Stimulated activated CD4-positive, alpha-beta T cell treated with anti-CD3 and anti-CD28 coated beads, Interleukin-4, amount 100 ng/mL, for 1 hour (primary cell): ENCODE data around the gene SYT12.
"Not testable (repeated sequence)": the region's sequence is repeated elsewhere in the genome, so short reads cannot be mapped to it uniquely, and the experiment has no call there.

Experiments
- DNase-seq: peaks from one replicate; pipeline ENCODE4 v3.0.0-alpha.2; 2020

Gene SYT12, protein sequence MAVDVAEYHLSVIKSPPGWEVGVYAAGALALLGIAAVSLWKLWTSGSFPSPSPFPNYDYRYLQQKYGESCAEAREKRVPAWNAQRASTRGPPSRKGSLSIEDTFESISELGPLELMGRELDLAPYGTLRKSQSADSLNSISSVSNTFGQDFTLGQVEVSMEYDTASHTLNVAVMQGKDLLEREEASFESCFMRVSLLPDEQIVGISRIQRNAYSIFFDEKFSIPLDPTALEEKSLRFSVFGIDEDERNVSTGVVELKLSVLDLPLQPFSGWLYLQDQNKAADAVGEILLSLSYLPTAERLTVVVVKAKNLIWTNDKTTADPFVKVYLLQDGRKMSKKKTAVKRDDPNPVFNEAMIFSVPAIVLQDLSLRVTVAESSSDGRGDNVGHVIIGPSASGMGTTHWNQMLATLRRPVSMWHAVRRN

DNA sequence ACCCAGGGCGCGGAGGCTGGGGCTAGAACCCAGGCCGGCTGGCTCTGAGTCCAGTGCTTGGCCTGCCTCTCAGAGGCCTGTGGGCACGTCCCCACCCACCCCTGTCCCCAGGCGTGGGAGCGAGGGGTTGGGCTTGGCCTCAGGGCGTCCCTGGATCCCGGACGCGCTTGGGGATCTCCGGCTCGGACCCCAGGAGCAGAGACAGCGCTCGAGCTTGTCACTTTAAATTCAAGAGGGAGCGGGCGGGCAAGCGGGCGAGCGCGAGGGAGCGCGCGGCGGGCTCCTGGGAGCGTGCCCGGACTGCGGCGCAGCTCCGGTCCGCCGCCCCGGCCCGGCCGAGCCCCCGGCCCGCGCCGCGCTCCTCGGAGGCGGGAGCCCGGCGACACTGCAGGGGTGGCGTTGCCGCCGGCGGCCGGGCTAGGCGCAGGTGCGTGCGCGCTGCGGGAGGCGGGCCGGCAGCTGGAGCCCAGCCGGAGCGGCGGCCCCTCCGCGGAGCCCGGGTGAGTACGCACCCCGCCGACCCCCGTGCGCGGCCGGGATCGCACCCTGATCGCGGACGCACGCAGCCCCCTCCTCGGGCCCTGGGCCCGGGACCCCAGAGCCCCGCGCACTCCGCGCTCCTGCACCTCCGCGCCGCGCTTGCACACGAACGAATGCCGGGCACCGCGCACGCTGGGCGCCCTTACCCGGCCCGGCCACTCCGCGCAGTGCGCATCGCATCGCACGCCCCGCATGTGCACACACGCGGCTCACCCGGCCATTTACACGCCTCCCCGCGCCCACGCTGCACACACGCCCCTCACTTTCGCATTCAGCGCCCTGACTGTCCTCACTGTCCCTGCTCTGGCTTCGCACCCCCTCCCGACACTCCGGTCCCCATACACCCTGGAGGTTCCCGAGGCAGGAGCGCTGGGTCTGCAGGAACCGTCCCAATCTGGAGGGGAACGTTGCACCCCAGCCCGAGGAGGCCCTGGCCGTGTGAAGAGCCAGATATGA is at the start of gene SYT12:
TSS of gene SYT12 (plus strand) at position 174 of the 996 bp plus-strand sequence. CDS start 7,011 bp downstream, outside the sequence.
- peak; percentile 27 for DNase-seq

DNA sequence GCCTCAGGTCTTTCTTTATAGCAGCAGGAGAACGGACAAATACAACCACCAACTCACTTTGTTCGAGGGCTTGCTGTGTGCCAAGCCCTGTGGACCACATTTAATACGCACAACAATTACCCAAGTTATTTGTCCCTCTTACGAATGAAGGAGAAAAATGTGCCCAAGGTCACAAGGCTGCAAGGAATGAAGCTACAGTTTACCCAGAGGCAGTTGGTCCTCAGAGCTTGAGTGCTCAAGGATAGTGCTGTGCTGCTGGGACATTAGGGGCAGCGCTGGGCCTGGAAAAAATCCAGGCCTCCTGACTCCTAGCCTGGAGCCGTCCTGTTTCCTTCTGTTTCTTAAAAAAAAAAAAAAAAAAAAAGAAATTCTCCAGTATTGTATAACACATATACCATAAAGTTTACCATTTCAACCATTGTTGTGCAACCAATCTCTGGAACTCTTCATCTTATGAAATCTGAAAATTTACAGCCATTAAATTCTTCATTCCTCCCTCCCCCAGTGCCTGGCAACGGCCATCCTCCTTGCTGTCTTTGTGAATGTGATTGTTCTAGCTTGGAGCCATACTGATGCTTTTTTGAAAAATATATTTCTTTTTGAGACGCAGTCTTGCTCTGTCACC is 48.9 kb upstream of the SYT12 start:
- no peak for DNase-seq

DNA sequence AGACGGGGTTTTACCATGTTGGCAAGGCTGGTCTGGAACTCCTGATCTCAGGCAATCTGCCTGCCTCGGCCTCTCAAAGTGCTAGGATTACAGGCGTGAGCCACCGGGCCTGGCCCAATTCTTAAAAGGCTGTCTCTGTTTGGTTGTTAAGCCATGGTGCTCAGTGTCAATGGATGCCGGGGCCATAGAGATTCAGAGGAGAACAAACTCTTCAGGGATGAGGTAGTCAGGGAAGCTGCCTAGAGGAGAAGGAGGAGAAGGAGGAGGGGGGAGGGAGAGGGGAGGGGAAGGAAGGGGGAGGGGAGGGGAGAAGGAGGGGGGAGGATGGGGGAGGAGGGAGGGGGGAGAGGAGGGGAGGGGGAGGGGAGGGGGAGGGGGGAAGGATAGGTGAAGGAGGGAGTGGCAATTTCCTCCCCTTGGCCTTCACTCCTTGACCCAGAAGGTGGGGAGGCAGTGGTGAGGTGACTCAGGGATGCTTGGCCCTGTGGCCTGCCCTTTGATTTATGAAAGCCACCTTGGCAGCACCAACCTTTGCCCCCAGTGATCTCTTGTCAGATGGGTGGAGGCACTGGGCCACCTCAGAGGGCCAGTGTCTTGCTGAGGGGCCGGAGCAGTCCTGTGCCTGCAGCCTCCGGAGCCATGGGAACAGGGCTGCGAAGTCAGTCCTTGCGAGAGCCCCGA is 48.1 kb upstream of the SYT12 start, which contains the start of gene C11orf86:
TSS of gene C11orf86 (plus strand) at position 581 of the 681 bp plus-strand sequence. CDS start at position 640, 59 bp downstream.
- DNase-seq: no peak

DNA sequence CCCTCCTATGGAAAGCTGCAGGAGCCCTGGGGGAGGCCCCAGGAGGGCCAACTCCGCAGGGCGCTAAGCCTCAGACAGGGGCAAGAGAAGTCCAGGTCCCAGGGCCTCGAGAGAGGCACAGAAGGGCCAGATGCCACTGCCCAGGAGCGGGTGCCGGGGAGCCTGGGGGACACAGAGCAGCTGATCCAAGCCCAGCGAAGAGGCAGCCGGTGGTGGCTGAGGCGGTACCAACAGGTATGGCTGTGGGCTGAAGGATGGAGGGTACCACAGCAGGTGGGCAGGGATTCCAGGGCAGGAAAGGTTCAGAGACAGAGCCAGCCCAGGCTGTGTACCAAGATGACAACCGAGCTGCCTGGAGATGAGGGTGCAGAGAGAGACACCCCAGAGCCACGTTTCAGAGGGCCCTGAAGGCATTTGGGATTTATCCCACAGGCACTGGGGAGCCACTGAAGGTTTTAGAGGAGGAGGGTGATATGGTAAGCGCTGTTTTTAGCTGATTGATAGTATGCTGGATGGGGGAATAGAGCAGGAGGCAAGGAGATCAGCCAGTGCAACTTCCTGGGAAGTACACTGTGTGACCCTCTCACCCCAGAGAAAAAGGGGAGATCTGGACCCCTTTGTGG is 47.4 kb upstream of the SYT12 start:
- DNase-seq: no peak

DNA sequence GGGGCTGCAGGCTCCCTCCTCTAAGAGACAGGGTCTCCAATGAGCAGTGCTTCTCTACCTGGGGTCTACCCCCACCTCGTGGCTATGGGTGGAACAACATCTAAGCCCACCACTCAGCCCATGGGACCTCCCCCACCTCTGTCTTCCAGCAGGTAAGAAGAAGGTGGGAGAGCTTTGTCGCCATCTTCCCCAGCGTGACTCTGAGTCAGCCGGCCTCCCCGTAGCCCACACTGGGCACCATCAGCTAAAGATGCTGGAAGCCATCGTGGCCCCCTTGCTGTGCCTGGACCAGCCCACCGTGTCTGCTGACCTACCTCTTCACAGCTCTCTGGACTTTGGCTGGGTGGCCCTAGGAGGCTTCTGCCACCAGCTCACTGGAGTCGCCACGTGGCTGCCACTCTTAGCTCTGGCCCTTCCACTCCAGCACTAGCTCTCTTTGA is 46.9 kb upstream of the SYT12 start:
- DNase-seq: peak; percentile 25

DNA sequence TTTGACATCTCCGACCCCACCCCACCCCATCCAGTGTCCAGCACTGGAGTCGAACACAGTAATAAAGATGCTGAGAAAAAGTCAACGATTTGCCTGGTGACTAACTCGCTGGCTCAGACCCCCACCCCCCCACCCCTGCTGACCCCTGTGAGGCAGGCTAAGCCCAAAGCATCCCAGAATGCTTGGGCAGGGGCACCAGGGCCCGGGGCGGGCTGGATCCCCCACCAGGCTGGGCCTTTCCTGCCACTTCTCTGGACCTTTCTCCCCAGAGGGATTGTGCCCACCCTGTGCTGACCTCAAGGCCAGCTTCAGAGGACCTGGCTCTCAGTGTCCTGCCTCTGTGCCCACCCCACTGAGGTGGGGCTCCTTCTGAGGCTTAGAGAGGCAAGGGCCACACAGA is 46.0 kb upstream of the SYT12 start:
- DNase-seq: no peak

DNA sequence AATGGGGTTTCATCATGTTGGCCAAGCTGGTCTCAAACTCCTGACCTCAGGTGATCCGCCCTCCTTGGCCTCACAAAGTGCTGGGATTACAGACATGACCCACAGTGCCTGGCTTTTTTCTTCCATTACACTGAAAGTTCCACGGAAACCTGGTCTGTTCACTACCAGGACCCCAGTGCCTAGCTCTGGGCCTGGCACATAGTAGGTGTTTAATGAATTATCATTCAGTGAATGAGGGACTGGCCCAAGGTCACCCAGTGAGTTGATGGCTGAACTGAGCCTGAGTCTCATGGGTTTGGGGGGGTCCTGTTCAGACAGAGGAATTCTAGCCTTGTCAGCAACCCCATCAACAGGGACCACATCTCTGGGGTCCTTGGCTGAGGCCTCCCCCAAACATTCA is 44.7 kb upstream of the SYT12 start:
- DNase-seq: no peak

DNA sequence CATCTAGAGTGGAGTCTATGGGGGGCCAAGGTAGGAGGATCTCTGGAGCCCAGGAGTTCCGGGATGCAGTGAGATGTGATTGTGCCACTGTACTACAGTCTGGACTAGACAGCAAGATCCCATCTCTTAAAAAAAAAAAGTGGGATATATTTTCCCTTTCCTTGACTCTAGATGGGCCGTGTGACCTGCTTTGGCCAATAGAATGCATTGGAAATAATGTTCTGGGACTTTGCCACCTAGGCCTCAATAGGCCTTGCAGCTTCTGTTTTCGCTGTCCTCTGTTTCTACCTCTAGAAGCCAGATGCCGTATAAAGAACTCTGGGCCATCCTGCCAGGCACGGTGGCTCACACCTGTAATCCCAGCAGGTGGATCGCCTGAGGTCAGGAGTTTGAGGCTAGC is 44.2 kb upstream of the SYT12 start:
- DNase-seq: no peak

DNA sequence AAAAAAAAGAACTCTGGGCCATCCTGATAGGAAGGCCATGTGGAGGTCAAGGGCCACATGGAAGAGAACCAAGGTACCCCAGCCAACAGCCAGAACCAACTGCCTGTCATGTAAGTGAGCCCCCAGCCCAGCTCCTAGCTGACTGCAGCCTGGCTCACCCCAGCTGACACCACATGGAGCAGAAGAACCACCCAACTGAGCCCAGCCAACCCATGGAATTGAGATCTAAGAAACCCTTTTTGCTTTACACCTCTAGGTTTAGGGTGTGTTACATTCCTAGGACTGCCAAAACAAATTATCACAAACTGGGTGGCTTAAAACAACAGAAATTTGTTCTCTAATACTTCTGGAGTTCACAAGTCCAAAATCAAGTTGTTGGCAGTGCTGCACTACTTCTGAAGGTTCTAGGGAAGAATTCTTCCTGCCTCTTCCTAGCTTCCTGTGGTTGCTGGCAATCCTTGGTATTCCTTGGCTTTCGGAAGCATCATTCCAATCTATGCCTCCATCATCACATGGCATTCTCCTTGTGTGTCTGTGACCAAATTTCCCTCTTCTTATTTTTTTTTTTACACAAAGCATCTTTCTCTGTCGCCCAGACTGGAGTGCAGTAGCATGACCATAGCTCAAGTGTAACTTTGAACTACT is 43.5 kb upstream of the SYT12 start:
- DNase-seq: no peak

DNA sequence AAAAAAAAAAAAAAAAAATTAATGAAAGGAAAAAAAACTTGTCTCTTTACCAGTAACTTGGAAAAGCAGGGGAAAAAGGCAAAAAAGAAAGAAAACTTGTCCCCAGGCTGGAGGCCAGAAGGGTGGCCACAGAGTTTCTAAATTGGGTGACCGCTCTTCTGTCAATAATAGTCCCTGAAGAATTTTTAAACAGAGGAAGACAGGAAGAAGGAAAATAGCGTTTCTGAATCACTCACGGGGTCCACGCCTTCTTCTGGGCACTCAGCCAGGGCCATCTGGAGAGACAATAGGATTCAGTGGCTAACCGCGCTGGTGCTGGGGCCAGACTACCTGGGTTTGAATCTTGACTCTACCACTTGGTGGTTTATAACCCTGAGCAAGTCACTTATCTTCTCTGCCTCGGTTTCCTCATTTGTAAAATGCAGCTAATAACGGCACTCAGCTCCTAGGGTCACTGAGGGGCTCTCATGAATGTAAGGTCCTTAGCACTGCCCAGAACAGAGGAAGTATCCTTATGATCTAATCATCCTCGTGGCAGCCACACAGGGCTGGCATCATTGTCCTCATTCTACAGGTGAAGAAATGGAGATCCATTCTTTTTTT is 40.9 kb upstream of the SYT12 start:
- peak; percentile 11 for DNase-seq

DNA sequence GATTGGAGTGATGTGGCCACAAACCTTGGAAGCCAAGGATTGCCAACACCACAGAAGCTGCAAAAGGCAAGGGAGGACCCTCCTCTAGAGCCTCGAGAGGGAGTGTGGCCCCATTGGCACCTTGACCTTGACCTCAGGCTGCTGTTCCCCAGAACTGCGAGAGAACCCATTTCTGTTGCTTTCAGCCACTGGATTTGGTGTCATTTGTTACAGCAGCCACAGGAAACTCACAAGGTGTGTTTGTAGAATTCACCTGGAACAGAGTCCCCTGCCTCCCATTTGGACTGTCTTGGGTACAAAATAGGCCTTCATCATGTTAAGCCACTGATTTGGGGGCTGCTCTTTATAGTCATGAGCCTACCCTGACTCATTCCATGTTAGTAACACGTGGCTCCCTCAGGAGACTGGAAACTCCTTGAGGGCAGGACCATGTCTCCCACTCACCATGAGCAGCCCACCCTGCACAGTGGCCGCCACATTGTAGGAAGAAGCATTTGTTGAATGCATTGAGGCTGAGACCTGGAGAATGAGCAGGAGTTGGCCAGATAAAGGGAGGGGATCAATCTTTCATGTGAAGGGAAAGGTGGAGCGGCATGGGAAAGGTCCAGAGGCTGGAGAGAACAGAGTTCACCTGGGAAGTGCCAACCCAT is 39.5 kb upstream of the SYT12 start:
- DNase-seq: no peak

DNA sequence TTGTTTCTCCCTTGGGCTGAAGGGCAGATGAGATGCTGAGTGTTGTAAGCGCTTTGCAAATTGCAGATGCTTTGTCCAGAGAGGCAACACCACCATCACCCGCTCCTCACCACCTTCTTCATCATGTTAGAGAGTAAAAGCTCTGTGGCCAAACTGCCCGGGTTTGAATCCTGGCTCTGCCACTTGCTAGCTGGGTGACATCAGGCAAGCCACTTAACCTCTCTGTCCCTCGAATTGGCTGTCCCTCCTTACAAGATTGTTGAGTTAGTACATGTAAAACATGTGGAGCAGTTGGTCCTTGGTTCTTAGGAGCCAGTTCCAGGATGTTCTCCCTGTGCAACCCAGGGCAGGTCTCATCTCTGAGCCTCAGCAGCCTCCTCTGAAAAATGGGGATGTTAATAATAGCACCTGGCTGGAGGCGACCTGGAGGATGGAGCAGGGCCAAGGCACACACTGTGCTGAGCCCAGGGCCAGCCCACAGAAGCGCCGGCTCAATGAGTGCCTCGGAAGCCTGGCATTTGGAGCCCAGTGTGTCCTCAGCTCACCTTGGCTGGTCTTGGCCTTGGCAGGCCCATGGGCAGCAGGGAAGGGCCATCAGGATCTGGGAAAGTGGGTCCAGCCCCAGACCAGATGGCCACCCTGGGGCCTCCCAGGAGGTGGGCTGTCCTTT is 37.3 kb upstream of the SYT12 start:
- no peak for DNase-seq

DNA sequence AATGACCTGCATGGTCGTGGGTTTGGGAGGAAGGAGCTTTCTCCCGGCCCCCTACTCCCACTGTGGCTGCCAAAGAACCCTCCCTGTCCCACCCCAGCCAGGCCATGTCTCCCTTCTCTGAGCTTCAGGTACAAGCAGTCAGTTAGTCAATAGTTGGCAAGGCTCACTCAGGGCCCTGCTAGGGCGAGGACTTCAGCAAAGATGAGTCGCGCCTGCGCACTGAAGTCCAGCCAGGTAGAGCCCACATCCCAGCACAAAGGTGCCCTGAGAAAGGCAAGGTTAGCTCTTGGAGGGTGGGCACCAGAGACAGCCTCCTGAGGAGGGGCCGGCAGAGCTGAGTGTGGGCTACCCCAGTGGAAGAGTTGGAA is 36.8 kb upstream of the SYT12 start:
- no peak for DNase-seq

DNA sequence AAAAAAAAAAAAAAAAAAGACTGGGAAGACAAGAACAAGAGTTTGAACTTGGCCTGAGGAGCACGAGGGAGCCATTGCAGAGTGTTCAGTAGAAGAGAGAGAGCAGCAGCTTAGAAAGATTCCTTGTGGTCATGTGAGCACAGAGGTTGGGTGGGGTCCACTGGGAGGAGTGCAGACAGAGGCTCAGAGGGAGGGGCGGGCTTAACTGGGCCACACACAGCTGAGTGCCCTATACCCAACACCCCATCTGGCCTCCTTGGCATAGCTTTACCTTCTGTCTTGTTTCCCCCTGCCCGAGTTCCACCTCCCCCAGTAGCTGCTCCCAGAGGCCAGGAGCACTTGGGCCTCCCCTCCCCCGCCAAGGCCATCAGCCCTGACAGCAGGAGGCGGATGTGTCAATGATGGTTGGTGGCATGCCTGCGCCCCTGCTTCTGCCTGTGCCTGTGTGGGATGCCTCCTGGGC is 35.7 kb upstream of the SYT12 start:
- DNase-seq: no peak

DNA sequence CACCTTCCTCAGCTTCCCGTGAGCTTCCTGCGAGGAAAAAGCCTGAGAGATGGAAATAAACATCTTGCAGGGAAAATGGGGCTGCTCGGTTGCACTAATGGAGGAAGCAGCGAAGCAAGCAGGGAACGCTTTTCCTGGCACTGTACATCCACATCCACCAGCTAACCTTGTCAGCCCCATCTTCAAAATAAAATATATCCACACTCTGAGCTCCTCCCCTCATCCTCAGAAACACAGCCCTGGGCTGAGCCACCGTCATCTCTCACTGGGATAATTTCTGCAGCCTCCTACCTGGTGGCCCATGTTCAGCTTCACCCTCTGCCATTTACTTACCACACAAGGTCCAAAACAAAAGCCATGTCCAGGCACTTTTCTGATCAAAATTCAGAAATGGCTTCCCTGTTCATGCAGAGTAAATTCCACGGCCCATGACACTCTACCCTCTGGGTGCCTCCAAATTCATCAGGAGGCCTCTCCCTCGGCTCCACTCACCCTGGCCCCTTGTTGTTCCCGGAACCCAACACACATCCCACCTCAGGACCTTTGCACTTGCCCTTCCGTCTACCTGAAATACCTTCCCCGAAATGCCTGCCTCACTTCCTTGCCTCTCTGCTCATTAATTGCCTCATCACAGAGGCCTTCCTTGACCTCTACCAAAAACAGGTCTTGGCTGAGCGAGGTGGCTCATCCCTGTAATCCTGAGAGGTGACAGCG is 34.9 kb upstream of the SYT12 start:
- DNase-seq: no peak

DNA sequence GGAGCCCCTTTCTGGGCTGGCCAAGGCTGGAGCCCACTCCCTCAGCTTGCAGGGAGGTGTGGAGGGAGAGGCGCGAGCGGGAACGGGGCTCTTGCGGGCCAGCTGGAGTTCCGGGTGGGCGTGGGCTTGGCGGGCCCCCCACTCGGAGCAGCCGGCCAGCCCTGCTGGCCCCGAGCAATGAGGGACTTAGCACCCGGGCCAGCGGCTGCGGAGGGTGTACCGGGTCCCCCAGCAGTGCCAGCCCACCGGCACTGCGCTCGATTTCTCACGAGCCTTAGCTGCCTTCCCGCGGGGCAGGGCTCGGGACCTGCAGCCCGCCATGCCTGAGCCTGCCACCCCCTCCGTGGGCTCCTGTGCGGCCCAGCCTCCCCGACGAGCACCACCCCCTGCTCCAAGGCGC is 34.2 kb upstream of the SYT12 start:
- DNase-seq: not testable (repeated sequence)

DNA sequence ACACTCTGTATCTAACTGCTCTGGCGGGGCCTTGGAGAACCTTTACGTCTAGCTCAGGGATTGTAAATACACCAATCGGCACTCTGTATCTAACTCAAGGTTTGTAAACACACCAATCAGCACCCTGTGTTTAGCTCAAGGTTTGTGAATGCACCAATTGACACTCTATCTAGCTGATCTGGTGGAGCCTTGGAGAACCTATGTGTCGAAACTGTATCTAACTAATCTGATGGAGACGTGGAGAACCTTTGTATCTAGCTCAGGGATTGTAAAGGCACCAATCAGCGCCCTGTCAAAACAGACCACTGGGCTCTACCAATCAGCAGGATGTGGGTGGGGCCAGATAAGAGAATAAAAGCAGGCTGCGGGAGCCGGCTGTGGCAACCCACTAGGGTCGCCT is 33.6 kb upstream of the SYT12 start:
- not testable (repeated sequence) for DNase-seq

DNA sequence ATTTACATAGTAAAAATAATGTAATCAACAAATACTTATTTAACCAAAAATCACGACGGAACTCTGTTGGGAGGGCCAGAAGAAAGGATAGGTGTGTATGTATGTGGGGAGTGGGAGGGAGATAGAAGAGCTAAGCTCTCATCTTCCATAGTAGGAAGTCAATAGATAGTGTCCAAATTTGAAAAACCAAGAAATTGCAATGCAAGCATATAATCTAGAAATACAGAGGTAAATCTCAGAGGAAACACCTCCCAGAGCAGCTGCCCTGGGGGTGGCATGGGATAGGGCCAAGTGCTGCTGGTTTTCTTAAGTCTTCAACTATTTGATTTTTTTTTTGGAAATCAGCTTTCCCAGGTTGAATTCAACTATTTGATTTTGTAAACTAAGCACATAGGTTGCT is 30.9 kb upstream of the SYT12 start:
- no peak for DNase-seq

DNA sequence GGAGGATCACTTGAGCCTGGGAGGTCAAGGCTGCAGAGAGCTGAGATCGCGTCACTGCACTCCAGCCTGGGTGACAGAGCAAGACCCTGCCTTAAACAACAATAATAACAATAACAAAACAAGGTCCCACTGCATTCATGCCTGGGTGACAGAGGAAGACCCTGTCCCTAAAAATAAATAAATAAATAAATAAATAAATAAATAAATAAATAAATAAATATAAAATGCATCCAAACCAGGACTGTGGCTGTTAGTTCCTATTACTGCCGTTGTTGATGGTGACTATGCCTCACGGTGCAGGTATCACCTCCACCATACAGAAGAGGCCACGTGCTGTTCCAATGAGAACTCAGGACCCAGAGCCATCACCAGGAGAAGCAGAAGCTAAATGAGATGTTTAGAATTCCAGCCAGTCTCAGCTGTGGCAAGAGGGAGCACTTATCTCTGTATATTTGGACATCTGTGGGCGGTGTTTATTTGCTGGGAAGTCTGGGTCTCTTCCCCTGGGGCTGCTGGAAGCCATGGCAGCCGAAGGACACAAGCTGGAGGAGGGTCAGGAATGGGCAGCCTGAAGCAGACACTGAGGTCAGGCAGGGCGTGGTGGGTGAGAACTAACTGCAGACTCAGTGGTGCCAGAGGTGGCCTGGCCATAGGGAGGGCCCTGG is 26.2 kb upstream of the SYT12 start:
- DNase-seq: no peak
